ENCODE results near the gene ADGRL3.

The ADGRL3 gene

GRCh38 chr4:61225656-61226055, 25.5 kb downstream of the ADGRL3 start:
- Histone ChIP-seq H2AFZ (ENCODE audit: low read depth, low read length, severe bottlenecking) (no peak overlapping the region), H3K9ac (ENCODE audit: low read length) (no peak overlapping the region), H3K9me2 (replicated peaks; ENCODE audit: insufficient read depth, low read length) (no peaks in the 10 kb centered on the region), H3K79me2 (ENCODE audit: insufficient read depth, low read length) (no peaks in the 10 kb centered on the region), H3K4me2 (ENCODE audit: low read depth, low read length, poor library complexity, severe bottlenecking) (no peak overlapping the region), H3K27ac (ENCODE audit: low read depth, low read length) (no peak overlapping the region), H3F3A (ENCODE audit: insufficient read depth) (no peaks in the 10 kb centered on the region), H4K20me1 (ENCODE audit: low read depth, low read length) (no peaks in the 10 kb centered on the region), H3K4me3 (ENCODE audit: insufficient read depth, low read length, poor library complexity, severe bottlenecking) (no peak overlapping the region), H3K9me3 (ENCODE audit: insufficient read depth, low read length) (no peaks in the 10 kb centered on the region), H3K27me3 (ENCODE audit: low read length) (no peaks in the 10 kb centered on the region), H3K36me3 (ENCODE audit: low read length) (no peaks in the 10 kb centered on the region)
- no peak for TF ChIP-seq CTCF (IDR thresholded peaks at IDR 0.05; ENCODE audit: insufficient read depth, low read length, poor library complexity, severe bottlenecking)

DNA sequence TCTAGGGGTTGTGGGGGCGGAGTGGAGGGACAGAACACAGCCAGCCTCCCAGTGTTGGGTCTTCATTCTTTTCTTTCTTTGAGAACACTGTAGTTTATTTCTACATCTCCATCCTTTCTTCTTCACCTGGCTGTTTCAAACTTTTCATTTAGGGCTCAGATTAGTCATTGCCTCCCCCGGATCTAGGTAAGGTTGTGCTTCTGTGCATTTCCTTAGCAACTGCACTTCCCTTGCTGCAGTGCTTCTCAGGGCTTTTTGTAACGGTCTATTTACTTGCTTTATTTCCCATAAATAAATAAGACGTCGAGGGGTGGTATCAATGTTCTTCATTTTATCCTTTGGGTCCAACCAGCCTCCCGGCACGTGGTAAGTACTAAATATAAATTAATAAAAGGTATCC, 31.3 kb downstream of the ADGRL3 start:
- Histone ChIP-seq H3K27ac (ENCODE audit: low read depth, low read length) (no peak overlapping the region), H3F3A (ENCODE audit: insufficient read depth) (no peaks in the 10 kb centered on the region), H3K27me3 (ENCODE audit: low read length) (no peaks in the 10 kb centered on the region), H3K79me2 (ENCODE audit: insufficient read depth, low read length) (no peaks in the 10 kb centered on the region), H4K20me1 (ENCODE audit: low read depth, low read length) (no peaks in the 10 kb centered on the region), H3K9me3 (ENCODE audit: insufficient read depth, low read length) (no peaks in the 10 kb centered on the region), H3K36me3 (ENCODE audit: low read length) (no peaks in the 10 kb centered on the region), H3K4me3 (ENCODE audit: insufficient read depth, low read length, poor library complexity, severe bottlenecking) (no peak overlapping the region), H3K4me2 (ENCODE audit: low read depth, low read length, poor library complexity, severe bottlenecking) (no peak overlapping the region), H3K9ac (ENCODE audit: low read length) (no peak overlapping the region), H2AFZ (ENCODE audit: low read depth, low read length, severe bottlenecking) (no peak overlapping the region), H3K9me2 (replicated peaks; ENCODE audit: insufficient read depth, low read length) (no peaks in the 10 kb centered on the region)
- no peak for TF ChIP-seq EZH2phosphoT487 (conservative IDR thresholded peaks at IDR 0.05; ENCODE audit: low read length)
- no peak for TF ChIP-seq CTCF (IDR thresholded peaks at IDR 0.05; ENCODE audit: insufficient read depth, low read length, poor library complexity, severe bottlenecking)

DNA sequence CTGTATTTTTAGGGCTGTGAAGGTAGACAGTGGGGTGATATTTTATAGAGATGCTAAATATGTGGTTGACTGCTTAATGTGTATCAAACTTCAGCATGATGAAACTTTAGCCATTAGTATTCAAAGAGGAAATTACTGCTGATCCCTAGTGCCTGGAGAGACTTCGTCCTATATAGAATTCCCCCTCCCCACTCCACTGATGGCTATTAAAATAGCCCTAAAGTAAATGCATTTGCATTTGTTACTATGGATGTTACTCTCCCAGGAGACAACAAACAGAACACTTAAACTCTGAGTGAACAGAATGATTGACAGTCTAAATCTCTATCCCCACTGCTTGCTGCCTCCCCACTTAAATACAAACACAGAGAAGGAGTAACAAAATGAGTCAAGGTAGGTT, 39.1 kb downstream of the ADGRL3 start:
- Histone ChIP-seq H3K27ac (ENCODE audit: low read depth, low read length) (no peak overlapping the region), H3K4me2 (ENCODE audit: low read depth, low read length, poor library complexity, severe bottlenecking) (no peak overlapping the region), H4K20me1 (ENCODE audit: low read depth, low read length) (no peaks in the 10 kb centered on the region), H3F3A (ENCODE audit: insufficient read depth) (no peaks in the 10 kb centered on the region), H2AFZ (ENCODE audit: low read depth, low read length, severe bottlenecking) (no peak overlapping the region), H3K4me3 (ENCODE audit: insufficient read depth, low read length, poor library complexity, severe bottlenecking) (no peak overlapping the region), H3K9me3 (ENCODE audit: insufficient read depth, low read length) (no peaks in the 10 kb centered on the region), H3K36me3 (ENCODE audit: low read length) (no peaks in the 10 kb centered on the region), H3K79me2 (ENCODE audit: insufficient read depth, low read length) (no peaks in the 10 kb centered on the region), H3K9me2 (replicated peaks; ENCODE audit: insufficient read depth, low read length) (no peaks in the 10 kb centered on the region), H3K9ac (ENCODE audit: low read length) (no peak overlapping the region), H3K27me3 (ENCODE audit: low read length) (no peaks in the 10 kb centered on the region)
- no peak for TF ChIP-seq EZH2phosphoT487 (conservative IDR thresholded peaks at IDR 0.05; ENCODE audit: low read length)
- no peak for TF ChIP-seq CTCF (IDR thresholded peaks at IDR 0.05; ENCODE audit: insufficient read depth, low read length, poor library complexity, severe bottlenecking)

DNA sequence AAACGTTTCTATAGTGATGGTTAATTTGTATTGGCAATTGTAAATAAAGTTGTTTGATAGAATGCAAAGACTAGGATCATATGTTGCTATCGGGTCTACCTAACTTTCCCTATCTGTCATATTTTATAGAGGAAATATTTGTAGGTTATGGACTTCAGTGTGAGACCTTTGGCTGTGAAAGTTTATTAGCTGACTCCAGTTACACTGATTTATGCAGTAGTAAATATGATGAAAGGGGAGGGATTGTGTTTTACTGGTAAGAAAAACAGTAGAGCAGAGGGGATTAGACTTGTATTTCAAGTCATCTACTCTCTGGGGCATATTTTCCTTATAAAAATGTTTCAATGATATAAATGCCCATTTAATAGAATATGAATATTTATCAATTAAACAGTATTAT, 43.8 kb downstream of the ADGRL3 start:
- Histone ChIP-seq H3K27ac (ENCODE audit: low read depth, low read length) (no peak overlapping the region), H3K79me2 (ENCODE audit: insufficient read depth, low read length) (no peaks in the 10 kb centered on the region), H3F3A (ENCODE audit: insufficient read depth) (no peaks in the 10 kb centered on the region), H3K27me3 (ENCODE audit: low read length) (no peaks in the 10 kb centered on the region), H3K4me2 (ENCODE audit: low read depth, low read length, poor library complexity, severe bottlenecking) (no peak overlapping the region), H3K36me3 (ENCODE audit: low read length) (no peaks in the 10 kb centered on the region), H3K9ac (ENCODE audit: low read length) (no peak overlapping the region), H3K9me3 (ENCODE audit: insufficient read depth, low read length) (no peaks in the 10 kb centered on the region), H2AFZ (ENCODE audit: low read depth, low read length, severe bottlenecking) (no peak overlapping the region), H3K9me2 (replicated peaks; ENCODE audit: insufficient read depth, low read length) (no peaks in the 10 kb centered on the region), H4K20me1 (ENCODE audit: low read depth, low read length) (no peaks in the 10 kb centered on the region), H3K4me3 (ENCODE audit: insufficient read depth, low read length, poor library complexity, severe bottlenecking) (no peak overlapping the region)
- no peak for TF ChIP-seq CTCF (IDR thresholded peaks at IDR 0.05; ENCODE audit: insufficient read depth, low read length, poor library complexity, severe bottlenecking)
- TF ChIP-seq EZH2phosphoT487 (conservative IDR thresholded peaks at IDR 0.05; ENCODE audit: low read length): no peak
